ENCODE measurements around the gene ATP5F1B. TPM values are rescaled to one million over a fixed set of nuclear protein-coding genes. Genes with fewer than 3 reads are reported as not detected.
"Not testable (repeated sequence)": the region's sequence is repeated elsewhere in the genome, so short reads cannot be mapped to it uniquely, and the experiment has no call there.

The ATP5F1B gene
- polyA plus RNA-seq, 1 experiment = 1,032 TPM

- H3K27me3 ChIP-seq (ENCODE audit: control insufficient read depth, insufficient read depth, low read length) = no peaks in the 10 kb centered on the region
- ChIA-PET CTCF (no interaction called here), POLR2A (interaction anchor here (0.5 to 0.6 kb wide), 2 partner anchors 57 to 814 kb away, joined by 4 to 16 read pairs; partner anchors contain the start of gene NACA)
- no peak overlapping the region for H3K4me3 ChIP-seq (ENCODE audit: low read depth, low read length)
- H3K36me3 ChIP-seq (ENCODE audit: control insufficient read depth, insufficient read depth, low read length) = peaks cover 16% of the 10 kb centered on the region
- DNase-seq (ENCODE audit: low read depth) = no peak
- no peak for TF ChIP-seq CTCF (IDR thresholded peaks at IDR 0.05; ENCODE audit: insufficient read depth, low read depth, low read length)
These were observed 22.3 kb upstream of the ATP5F1B start for GRCh38 chr12:56668197-56668457.

GRCh38 chr12:56661979-56662638, 16.3 kb upstream of the ATP5F1B start:
- ChIA-PET CTCF (no interaction called here), POLR2A (no interaction called here)
- no peak for TF ChIP-seq CTCF (IDR thresholded peaks at IDR 0.05; ENCODE audit: insufficient read depth, low read depth, low read length)

GRCh38 chr12:56661560-56661959, 15.8 kb upstream of the ATP5F1B start:
- H3K4me3 ChIP-seq (ENCODE audit: low read depth, low read length) = no peak overlapping the region
- POLR2A ChIA-PET = no interaction called here
- DNase-seq (ENCODE audit: low read depth) = no peak
- H3K27me3 ChIP-seq (ENCODE audit: control insufficient read depth, insufficient read depth, low read length) = no peaks in the 10 kb centered on the region
- no peak for TF ChIP-seq CTCF (IDR thresholded peaks at IDR 0.05; ENCODE audit: insufficient read depth, low read depth, low read length)
- H3K36me3 ChIP-seq (ENCODE audit: control insufficient read depth, insufficient read depth, low read length) = peaks cover 5% of the 10 kb centered on the region
- CTCF ChIA-PET = interaction anchor here (0.7 kb wide), 1 partner anchor 120 kb away, joined by 3 read pairs; no protein-coding TSS in a partner anchor

More at GRCh38 chr12:56661979-56662638, 16.3 kb upstream of the ATP5F1B start:
- no peak overlapping the region for H3K4me3 ChIP-seq (ENCODE audit: low read depth, low read length)
- no peaks in the 10 kb centered on the region for H3K27me3 ChIP-seq (ENCODE audit: control insufficient read depth, insufficient read depth, low read length)
- peaks cover 7% of the 10 kb centered on the region for H3K36me3 ChIP-seq (ENCODE audit: control insufficient read depth, insufficient read depth, low read length)
- DNase-seq (ENCODE audit: low read depth) = no peak

- ChIA-PET POLR2A (interaction anchor here (0.6 kb wide), 1 partner anchor 14 kb away, joined by 7 read pairs; no protein-coding TSS in a partner anchor), CTCF (interaction anchor here (0.8 to 1.2 kb wide), 2 partner anchors 12 to 22 kb away, joined by 3 to 4 read pairs; no protein-coding TSS in a partner anchor)
- Histone ChIP-seq H3K36me3 (ENCODE audit: control insufficient read depth, insufficient read depth, low read length) (no peaks in the 10 kb centered on the region), H3K27me3 (ENCODE audit: control insufficient read depth, insufficient read depth, low read length) (no peaks in the 10 kb centered on the region), H3K4me3 (ENCODE audit: low read depth, low read length) (no peak overlapping the region)
- DNase-seq (ENCODE audit: low read depth) = no peak
- no peak for TF ChIP-seq CTCF (IDR thresholded peaks at IDR 0.05; ENCODE audit: insufficient read depth, low read depth, low read length)
These were observed 13.1 kb upstream of the ATP5F1B start for GRCh38 chr12:56658921-56659320.

GRCh38 chr12:56657416-56658379, 11.9 kb upstream of the ATP5F1B start:
- Histone ChIP-seq H3K27me3 (ENCODE audit: control insufficient read depth, insufficient read depth, low read length) (no peaks in the 10 kb centered on the region), H3K4me3 (ENCODE audit: low read depth, low read length) (no peak overlapping the region), H3K36me3 (ENCODE audit: control insufficient read depth, insufficient read depth, low read length) (no peaks in the 10 kb centered on the region)
- ChIA-PET POLR2A (no interaction called here), CTCF (interaction anchor here (1.1 kb wide), 1 partner anchor 10 kb away, joined by 5 read pairs; no protein-coding TSS in a partner anchor)
- no peak for TF ChIP-seq CTCF (IDR thresholded peaks at IDR 0.05; ENCODE audit: insufficient read depth, low read depth, low read length)
- no peak for DNase-seq (ENCODE audit: low read depth)

- H3K36me3 ChIP-seq (ENCODE audit: control insufficient read depth, insufficient read depth, low read length); POLR2A ChIA-PET; DNase-seq (ENCODE audit: low read depth); H3K4me3 ChIP-seq (ENCODE audit: low read depth, low read length); CTCF ChIA-PET; H3K27me3 ChIP-seq (ENCODE audit: control insufficient read depth, insufficient read depth, low read length): not testable (repeated sequence)
These were observed 8.0 kb upstream of the ATP5F1B start for GRCh38 chr12:56653781-56654180.

GRCh38 chr12:56648023-56648422, 2.2 kb upstream of the ATP5F1B start:
- CTCF ChIA-PET = interaction anchor here (2.0 kb wide), 1 partner anchor 10 kb away, joined by 5 read pairs; no protein-coding TSS in a partner anchor
- DNase-seq (ENCODE audit: low read depth); POLR2A ChIA-PET: not testable (repeated sequence)

More at GRCh38 chr12:56648023-56648422, 2.2 kb upstream of the ATP5F1B start:
- not testable (repeated sequence) for H3K36me3 ChIP-seq (ENCODE audit: control insufficient read depth, insufficient read depth, low read length); H3K27me3 ChIP-seq (ENCODE audit: control insufficient read depth, insufficient read depth, low read length); H3K4me3 ChIP-seq (ENCODE audit: low read depth, low read length)
